ENCODE results near the gene ZC3H18. TPM values are rescaled to one million over a fixed set of nuclear protein-coding genes. Genes with fewer than 3 reads are reported as not detected.

Gene ZC3H18
- total RNA-seq, 1 donor from 2014 or later: 44.5 TPM

- H3K9me3 ChIP-seq: no peaks in the 10 kb centered on the region
- no peak overlapping the region for H3K4me3 ChIP-seq
- peaks cover 6% of the 10 kb centered on the region for H3K27me3 ChIP-seq
- ATAC-seq (no peak), DNase-seq (no peak)
- H3K27ac ChIP-seq: no peak overlapping the region
- H3K36me3 ChIP-seq: no peaks in the 10 kb centered on the region
- intact Hi-C loops (cut with DNase I): no loop called here
- no peak for TF ChIP-seq CTCF (IDR thresholded peaks at IDR 0.05)
- no peaks in the 10 kb centered on the region for H3K4me1 ChIP-seq
Observed at GRCh38 chr16:88556294-88556988, 13.8 kb upstream of the ZC3H18 start.

GRCh38 chr16:88558457-88559442, 11.5 kb upstream of the ZC3H18 start:
- Histone ChIP-seq H3K9me3 (no peaks in the 10 kb centered on the region), H3K27me3 (no peaks in the 10 kb centered on the region), H3K4me3 (no peak overlapping the region), H3K27ac (no peak overlapping the region), H3K4me1 (peaks cover 3% of the 10 kb centered on the region), H3K36me3 (no peaks in the 10 kb centered on the region)
- peak; percentile 47 for TF ChIP-seq CTCF (IDR thresholded peaks at IDR 0.05)
- intact Hi-C loops (cut with DNase I): no loop called here
- DNase-seq (no peak), ATAC-seq (peak; percentile 53)

- H3K9me3 ChIP-seq: no peaks in the 10 kb centered on the region
- TF ChIP-seq CTCF (IDR thresholded peaks at IDR 0.05): no peak
- DNase-seq (no peak), ATAC-seq (no peak)
- H3K27ac ChIP-seq: no peak overlapping the region
- H3K36me3 ChIP-seq: no peaks in the 10 kb centered on the region
- no peak overlapping the region for H3K4me3 ChIP-seq
- intact Hi-C loops (cut with DNase I): loop anchor here (5.0 kb wide), 1 partner anchor 119 kb away; no protein-coding TSS in a partner anchor
- H3K4me1 ChIP-seq: peaks cover 3% of the 10 kb centered on the region
- no peaks in the 10 kb centered on the region for H3K27me3 ChIP-seq
Observed at GRCh38 chr16:88560714-88561484, 9.3 kb upstream of the ZC3H18 start.

GRCh38 chr16:88561485-88562359, 8.5 kb upstream of the ZC3H18 start:
- H3K36me3 ChIP-seq: no peaks in the 10 kb centered on the region
- intact Hi-C loops (cut with DNase I): loop anchor here (5.0 kb wide), 1 partner anchor 119 kb away; no protein-coding TSS in a partner anchor
- H3K27me3 ChIP-seq: no peaks in the 10 kb centered on the region
- peak; percentile 66 for TF ChIP-seq CTCF (IDR thresholded peaks at IDR 0.05)
- H3K27ac ChIP-seq: no peak overlapping the region
- no peak for DNase-seq
- peak; percentile 87 for ATAC-seq
- H3K4me3 ChIP-seq: no peak overlapping the region
- H3K9me3 ChIP-seq: no peaks in the 10 kb centered on the region
- peaks cover 3% of the 10 kb centered on the region for H3K4me1 ChIP-seq

Measured in upper lobe of right lung (tissue), 1 donor.